Prostate gland (tissue), 2 donors: Measurements from ENCODE around the gene CHST8. TPM values are rescaled to one million over a fixed set of nuclear protein-coding genes. Genes with fewer than 3 reads are reported as not detected.

Experiments
- DNase-seq: peaks from one replicate; pipeline ENCODE4 v3.0.0-alpha.2; 2019; ENCODE audit warnings: low spot score
- H3K27ac ChIP-seq, 2 donors: fragments of 200-600 bp; sonication (generic); 2 replicates each; pipeline ENCODE4 v1.5.1; 2017 to 2019
- H3K27me3 ChIP-seq: fragments of 200-600 bp; sonication (generic); replicated peaks from 2 replicates; pipeline ENCODE4 v1.5.1; 2019; ENCODE audit not compliant: insufficient read depth
- H3K36me3 ChIP-seq, 2 donors: fragments of 200-600 bp; sonication (generic); 1 replicate in 1 of 2; 2 replicates in 1 of 2; pipeline versions ENCODE4 v1.5.1 to v1.8.1; 2017 to 2019
- H3K4me1 ChIP-seq: fragments of 200-600 bp; sonication (generic); replicated peaks from 2 replicates; pipeline ENCODE4 v1.5.1; 2019
- H3K4me3 ChIP-seq, 2 donors: fragments of 200-600 bp; sonication (generic); 2 replicates each; pipeline ENCODE4 v1.5.1; 2017 to 2019
- H3K9me3 ChIP-seq: fragments of 200-600 bp; sonication (generic); 2 replicates; pipeline ENCODE4 v1.5.1; 2017
- CTCF ChIP-seq, 4 experiments: fragments of 200-600 bp in 2 of 4; fragments of 450-650 bp in 2 of 4; sonication (generic) in 2 of 4; IDR thresholded peaks; 1 replicate in 3 of 4; 2 replicates in 1 of 4; pipeline ENCODE4 v1.5.1; 2016 to 2019; ENCODE audit warnings: antibody characterized with exemption in 4 of 4, mild to moderate bottlenecking in 2 of 4, moderate library complexity in 2 of 4
- POLR2A ChIP-seq: fragments of 450-650 bp; IDR thresholded peaks from one replicate; pipeline ENCODE4 v1.6.1; 2016; ENCODE audit warnings: antibody characterized with exemption, mild to moderate bottlenecking
- POLR2AphosphoS5 ChIP-seq: sonication (generic); formaldehyde crosslinking; IDR thresholded peaks from one replicate; pipeline ENCODE4 v1.6.1; 2017; ENCODE audit warnings: antibody characterized with exemption
- WGBS: methylation state at CpG from one replicate; pipeline ENCODE4 v1.1.5; 2018; 5-methylcytosine and 5-hydroxymethylcytosine counted together
- intact Hi-C: fragments of 100-400 bp; cut with DNase I; formaldehyde crosslinking; loops from one replicate; pipeline ENCODE4 v1.14.2; 2022
- total RNA-seq, 2 donors: library from RNA; depleted of rRNA; stranded (reverse); fragments of >200 nt; gene quantifications; one replicate each; pipeline ENCODE4 v1.1.0, GENCODE V29; 2016

The CHST8 gene
- total RNA-seq, 2 donors from 2014 or later, result 1.3 to 2.7 TPM

GRCh38 chr19:33774751-33775150 lies 153.0 kb downstream of the CHST8 start:
- Histone ChIP-seq H3K27me3 (peaks cover 3% of the 10 kb centered on the region), H3K36me3 (no peaks in the 10 kb centered on the region), H3K27ac (no peak overlapping the region), H3K4me3 (no peak overlapping the region), H3K4me1 (no peaks in the 10 kb centered on the region), H3K9me3 (no peaks in the 10 kb centered on the region)
- no peak for DNase-seq
- TF ChIP-seq POLR2A (no peak), POLR2AphosphoS5 (no peak), CTCF (IDR thresholded peaks at IDR 0.05) (no peak)
- intact Hi-C loops, result loop anchor here (5.0 kb wide), 4 partner anchors 223 to 373 kb away; no protein-coding TSS in a partner anchor
- 83% methylated on average over 6 of the region's 6 CpGs for WGBS

GRCh38 chr19:33775731-33776487 lies 154.2 kb downstream of the CHST8 start:
- TF ChIP-seq POLR2AphosphoS5, result no peak
- TF ChIP-seq POLR2A, result no peak
- TF ChIP-seq CTCF (IDR thresholded peaks at IDR 0.05), result no peak
- H3K4me3 ChIP-seq, result no peak overlapping the region
- 85% methylated on average over 9 of the region's 9 CpGs for WGBS
- peaks cover 3% of the 10 kb centered on the region for H3K27me3 ChIP-seq
- intact Hi-C loops, result loop anchor here (5.0 kb wide), 3 partner anchors 221 to 371 kb away; no protein-coding TSS in a partner anchor
- no peak overlapping the region for H3K27ac ChIP-seq
- no peaks in the 10 kb centered on the region for H3K4me1 ChIP-seq
- no peaks in the 10 kb centered on the region for H3K36me3 ChIP-seq
- no peaks in the 10 kb centered on the region for H3K9me3 ChIP-seq
- DNase-seq, result no peak

GRCh38 chr19:33777351-33777750 lies 155.6 kb downstream of the CHST8 start:
- H3K4me1 ChIP-seq, result no peaks in the 10 kb centered on the region
- H3K27me3 ChIP-seq, result peaks cover 3% of the 10 kb centered on the region
- intact Hi-C loops, result loop anchor here (5.0 kb wide), 3 partner anchors 220 to 370 kb away; no protein-coding TSS in a partner anchor
- no peak overlapping the region for H3K27ac ChIP-seq
- DNase-seq, result no peak
- H3K9me3 ChIP-seq, result no peaks in the 10 kb centered on the region
- WGBS, result 81% methylated on average over 7 of the region's 9 CpGs
- H3K4me3 ChIP-seq, result no peak overlapping the region
- no peaks in the 10 kb centered on the region for H3K36me3 ChIP-seq
- TF ChIP-seq POLR2A (no peak), CTCF (IDR thresholded peaks at IDR 0.05) (no peak), POLR2AphosphoS5 (no peak)

GRCh38 chr19:33777753-33778088 lies 156.0 kb downstream of the CHST8 start:
- intact Hi-C loops, result loop anchor here (5.0 kb wide), 3 partner anchors 220 to 370 kb away; no protein-coding TSS in a partner anchor
- TF ChIP-seq POLR2A (no peak), CTCF (IDR thresholded peaks at IDR 0.05) (no peak)
- H3K27me3 ChIP-seq, result peaks cover 3% of the 10 kb centered on the region
- no peak overlapping the region for H3K4me3 ChIP-seq
- H3K36me3 ChIP-seq, result no peaks in the 10 kb centered on the region
- no peaks in the 10 kb centered on the region for H3K4me1 ChIP-seq
- no peak for DNase-seq
- no peak overlapping the region for H3K27ac ChIP-seq
- H3K9me3 ChIP-seq, result no peaks in the 10 kb centered on the region
- WGBS, result 56% methylated on average over 16 of the region's 17 CpGs
